ENCODE results near the gene RNF187. TPM values are rescaled to one million over a fixed set of nuclear protein-coding genes. Genes with fewer than 3 reads are reported as not detected.

Gene RNF187
- total RNA-seq, 1 experiment from 2014 or later, result 137 TPM

- intact Hi-C loops (cut with micrococcal nuclease), result no loop called here
- Histone ChIP-seq H4K20me1 (ENCODE audit: insufficient read depth) (no peaks in the 10 kb centered on the region), H3K4me2 (ENCODE audit: low read length) (no peak overlapping the region), H3K9me2 (ENCODE audit: insufficient read depth) (no peaks in the 10 kb centered on the region), H3K9me3 (ENCODE audit: control insufficient read depth in 1 of 2, insufficient read depth in 1 of 2, low read depth in 1 of 2, low read length in 2 of 2) (no peaks in the 10 kb centered on the region), H2AFZ (ENCODE audit: low read depth, low read length, poor library complexity, severe bottlenecking) (no peak overlapping the region), H3K27me3 (ENCODE audit: insufficient read depth, low read length) (no peaks in the 10 kb centered on the region), H3K36me3 (ENCODE audit: control insufficient read depth in 1 of 2, insufficient read depth in 2 of 2, low read length in 2 of 2) (no peaks in the 10 kb centered on the region), H3K27ac (ENCODE audit: low read depth, low read length) (no peak overlapping the region; the same call in 1 of the 2 replicates), H3K4me3 (replicated peaks in 1 of 2; ENCODE audit: low read depth in 1 of 2, low read length in 2 of 2) (no peak overlapping the region), H3K79me2 (ENCODE audit: insufficient read depth, low read length) (no peaks in the 10 kb centered on the region), H3K9ac (ENCODE audit: low read length) (no peak overlapping the region), H3K4me1 (ENCODE audit: control insufficient read depth in 1 of 2, insufficient read depth in 2 of 2, low read length in 2 of 2) (no peaks in the 10 kb centered on the region)
- BruUV-seq (replicated peaks), result no TSS peak
- DNase-seq (ENCODE audit: low read depth, low spot score), result no peak
- POLR2A ChIA-PET, result no interaction called here
- TF ChIP-seq EGR1 (IDR thresholded peaks at IDR 0.05; ENCODE audit: low read depth) (no peak), POLR2A (IDR thresholded peaks at IDR 0.05; ENCODE audit: borderline replicate concordance, extremely low read depth, insufficient read depth, insufficient read length) (no peak), SIN3A (IDR thresholded peaks at IDR 0.05; ENCODE audit: low read depth) (no peak), CTCF (IDR thresholded peaks at IDR 0.05 in 2 of 3, conservative IDR thresholded peaks at IDR 0.05 in 1 of 3; ENCODE audit: borderline replicate concordance in 1 of 3, insufficient read depth in 1 of 3, low read depth in 2 of 3, low read length in 2 of 3) (no peak), SRF (IDR thresholded peaks at IDR 0.05; ENCODE audit: low read depth) (no peak)
- CTCF ChIA-PET, result no interaction called here
- no peak for ATAC-seq
- RAD21 ChIA-PET (ENCODE audit: low non-redundant PET in 1 of 2, low total read pairs in 2 of 2, uncharacterized antibody in 2 of 2, unreplicated experiment in 2 of 2), result no interaction called here
Observed at GRCh38 chr1:228530951-228531731, 44.0 kb downstream of the RNF187 start.

- DNase-seq (ENCODE audit: low read depth, low spot score) (no peak), ATAC-seq (no peak)
- RAD21 ChIA-PET (ENCODE audit: low non-redundant PET in 1 of 2, low total read pairs in 2 of 2, uncharacterized antibody in 2 of 2, unreplicated experiment in 2 of 2), result no interaction called here
- Histone ChIP-seq H3K36me3 (ENCODE audit: control insufficient read depth in 1 of 2, insufficient read depth in 2 of 2, low read length in 2 of 2) (no peaks in the 10 kb centered on the region), H2AFZ (ENCODE audit: low read depth, low read length, poor library complexity, severe bottlenecking) (no peak overlapping the region), H3K9ac (ENCODE audit: low read length) (no peak overlapping the region), H4K20me1 (ENCODE audit: insufficient read depth) (no peaks in the 10 kb centered on the region), H3K9me2 (ENCODE audit: insufficient read depth) (no peaks in the 10 kb centered on the region), H3K9me3 (ENCODE audit: control insufficient read depth in 1 of 2, insufficient read depth in 1 of 2, low read depth in 1 of 2, low read length in 2 of 2) (0 out of 4 replicates have a peak, but pooled peaks cover 5 to 8% of the 10 kb centered on the region in 2 experiments), H3K4me1 (ENCODE audit: control insufficient read depth in 1 of 2, insufficient read depth in 2 of 2, low read length in 2 of 2) (peaks cover 8 to 10% of the 10 kb centered on the region in 2 experiments; a peak in 3 of 4 replicates), H3K4me2 (ENCODE audit: low read length) (no peak overlapping the region), H3K27ac (ENCODE audit: low read depth, low read length) (no peak overlapping the region), H3K4me3 (replicated peaks in 1 of 2; ENCODE audit: low read depth in 1 of 2, low read length in 2 of 2) (no peak overlapping the region), H3K79me2 (ENCODE audit: insufficient read depth, low read length) (no peaks in the 10 kb centered on the region), H3K27me3 (ENCODE audit: insufficient read depth, low read length) (no peaks in the 10 kb centered on the region)
- BruUV-seq (replicated peaks), result no TSS peak
- intact Hi-C loops (cut with micrococcal nuclease), result no loop called here
- CTCF ChIA-PET, result no interaction called here
- POLR2A ChIA-PET, result no interaction called here
- no peak for TF ChIP-seq CTCF (IDR thresholded peaks at IDR 0.05 in 2 of 3, conservative IDR thresholded peaks at IDR 0.05 in 1 of 3; ENCODE audit: borderline replicate concordance in 1 of 3, insufficient read depth in 1 of 3, low read depth in 2 of 3, low read length in 2 of 3)
- TF ChIP-seq TCF7L2 (IDR thresholded peaks at IDR 0.05; ENCODE audit: borderline replicate concordance, extremely low read depth, insufficient read depth, insufficient read length), result no peak
- TF ChIP-seq SIN3A (IDR thresholded peaks at IDR 0.05; ENCODE audit: low read depth), result no peak
- TF ChIP-seq EZH2phosphoT487 (IDR thresholded peaks at IDR 0.05; ENCODE audit: borderline replicate concordance), result no peak
- TF ChIP-seq REST (IDR thresholded peaks at IDR 0.05; ENCODE audit: low read depth), result no peak
- TF ChIP-seq ZNF274 (IDR thresholded peaks at IDR 0.05; ENCODE audit: low read depth, low read length), result no peak
- TF ChIP-seq EGR1 (IDR thresholded peaks at IDR 0.05; ENCODE audit: low read depth), result no peak
- TF ChIP-seq FOSL1 (IDR thresholded peaks at IDR 0.05; ENCODE audit: low read depth), result no peak
- no peak for TF ChIP-seq ZFX (IDR thresholded peaks at IDR 0.05)
Observed at GRCh38 chr1:228538831-228539230, 51.6 kb downstream of the RNF187 start.

Measured in HCT116 (cell line).